ENCODE measurements around the gene LBP.

- TF ChIP-seq CTCF (IDR thresholded peaks at IDR 0.05; ENCODE audit: extremely low read depth in 1 of 2, insufficient read depth in 1 of 2, low read depth in 1 of 2, low read length in 2 of 2) (no peak), FOS (IDR thresholded peaks at IDR 0.05; ENCODE audit: borderline replicate concordance, insufficient read depth, low read length) (no peak), POLR2A (IDR thresholded peaks at IDR 0.05; ENCODE audit: low read depth, low read length) (no peak), EZH2 (IDR thresholded peaks at IDR 0.05; ENCODE audit: borderline replicate concordance, low read depth, low read length, severe bottlenecking) (no peak), JUN (IDR thresholded peaks at IDR 0.05; ENCODE audit: borderline replicate concordance, insufficient read depth, insufficient read length, low read depth) (no peak), MYC (IDR thresholded peaks at IDR 0.05; ENCODE audit: low read depth, low read length) (no peak), MAX (IDR thresholded peaks at IDR 0.05; ENCODE audit: insufficient read depth, insufficient read length) (no peak), POLR2AphosphoS5 (IDR thresholded peaks at IDR 0.05; ENCODE audit: insufficient read depth, low read depth, low read length) (no peak)
Observed at GRCh38 chr20:38303908-38304379, 42.3 kb upstream of the LBP start, which contains the start of gene BPI.

Measured in endothelial cell of umbilical vein (primary cell).